GM12878 (cell line): Measurements from ENCODE around the gene MPZL1. TPM values are rescaled to one million over a fixed set of nuclear protein-coding genes. Genes with fewer than 3 reads are reported as not detected.
A peak's percentile ranks its signal among the peaks of the same experiment; 100 is the strongest.

ENCODE experiments used
- BRCA1 ChIP-seq: IDR thresholded peaks from 2 replicates; pipeline ENCODE4 v1.6.1; 2011; ENCODE audit warnings: low read depth, low read length, improper control_type of control experiment
- CEBPB ChIP-seq, 2 experiments: fragments of 150-350 bp in 1 of 2; IDR thresholded peaks; 2 replicates each; pipeline ENCODE4 v1.6.1; 2012 to 2014; ENCODE audit warnings: low read depth in 2 of 2, low read length in 2 of 2, borderline replicate concordance in 1 of 2, inconsistent platforms in 1 of 2
- JUNB ChIP-seq: IDR thresholded peaks from 2 replicates; pipeline ENCODE4 v1.6.1; 2016; ENCODE audit warnings: antibody characterized with exemption, mild to moderate bottlenecking
- MEF2B ChIP-seq: fragments of 450-650 bp; IDR thresholded peaks from 2 replicates; pipeline ENCODE4 v1.6.1; 2018; ENCODE audit warnings: mild to moderate bottlenecking, moderate library complexity; ENCODE audit not compliant: partially characterized antibody, poor library complexity, severe bottlenecking
- NFIC ChIP-seq: IDR thresholded peaks from 2 replicates; pipeline ENCODE4 v1.6.1; 2012; ENCODE audit warnings: low read depth, mild to moderate bottlenecking, inconsistent platforms, low read length, moderate library complexity
- NR2C1 ChIP-seq: fragments of 450-650 bp; IDR thresholded peaks from 2 replicates; pipeline ENCODE4 v1.6.1; 2017; ENCODE audit warnings: antibody characterized with exemption, mild to moderate bottlenecking, moderate library complexity
- POLR2AphosphoS2 ChIP-seq: IDR thresholded peaks from 2 replicates; pipeline ENCODE4 v1.6.1; 2011; ENCODE audit warnings: low read depth, mild to moderate bottlenecking, low read length, improper control_type of control experiment, moderate library complexity
- RBBP5 ChIP-seq: fragments of 200-600 bp; sonication (generic); conservative IDR thresholded peaks from 2 replicates; pipeline ENCODE4 v1.6.1; 2016
- RUNX3 ChIP-seq: IDR thresholded peaks from 2 replicates; pipeline ENCODE4 v1.6.1; 2012; ENCODE audit warnings: low read length, inconsistent platforms
- SIN3A ChIP-seq: IDR thresholded peaks from 2 replicates; pipeline ENCODE4 v1.6.1; 2012; ENCODE audit warnings: low read depth, low read length, improper control_type of control experiment
- SUPT20H ChIP-seq: IDR thresholded peaks from 2 replicates; pipeline ENCODE4 v1.6.1; 2011; ENCODE audit warnings: low read depth, mild to moderate bottlenecking, low read length, moderate library complexity, borderline replicate concordance; ENCODE audit not compliant: control insufficient read depth
- TBL1XR1 ChIP-seq: IDR thresholded peaks from 2 replicates; pipeline ENCODE4 v1.6.1; 2012; ENCODE audit warnings: low read depth, low read length, improper control_type of control experiment
- YY1 ChIP-seq: IDR thresholded peaks from 2 replicates; pipeline ENCODE4 v1.6.1; 2011; ENCODE audit warnings: low read depth, mild to moderate bottlenecking, low read length
- ZZZ3 ChIP-seq: IDR thresholded peaks from 2 replicates; pipeline ENCODE4 v1.6.1; 2011; ENCODE audit warnings: low read depth; ENCODE audit not compliant: control insufficient read depth, insufficient read length
- polyA plus RNA-seq, 11 experiments: library from polyadenylated mRNA; depleted of rRNA in 4 of 11; unstranded in 6 of 11; stranded (reverse) in 5 of 11; fragments of >200 nt; fragmentation: Nextera tagmentation in 4 of 11; fragmentation: Illumina TruSeq in 1 of 11; extraction: Ambion mirVana in 4 of 11; extraction: Trizol in 1 of 11; gene quantifications; 1 replicate in 1 of 11; 2 replicates in 10 of 11; pipeline versions ENCODE4 v1.2.1 to v1.2.3, GENCODE V29; 2011 to 2016; ENCODE audit warnings: inconsistent platforms in 2 of 11, missing spikeins in 2 of 11, low read depth in 1 of 11
- total RNA-seq, 4 experiments: library from RNA; depleted of rRNA in 3 of 4; stranded (reverse); fragments of >200 nt in 3 of 4; fragmentation: Illumina TruSeq in 1 of 4; extraction: Trizol in 1 of 4; gene quantifications; 2 replicates each; pipeline versions ENCODE4 v1.2.1 to v1.2.3, GENCODE V29; 2013 to 2021
- TF ChIP-seq, protein P1 (sequence below): IDR thresholded peaks from 2 replicates; pipeline ENCODE4 v1.6.1; 2012; ENCODE audit warnings: improper control_type of control experiment, low read depth, low read length; ENCODE audit not compliant: insufficient replicate concordance
- TF ChIP-seq, protein P2 (sequence below): fragments of 450-650 bp; IDR thresholded peaks from 2 replicates; pipeline ENCODE4 v1.6.1; 2017; ENCODE audit warnings: mild to moderate bottlenecking, moderate library complexity
- TF ChIP-seq, protein P3 (sequence below): fragments of 450-650 bp; formaldehyde crosslinking; IDR thresholded peaks from 2 replicates; pipeline ENCODE4 v1.4.0; 2020; ENCODE audit warnings: mild to moderate bottlenecking, moderate library complexity

MPZL1 gene
- total and polyA plus RNA-seq, 10 of the 15 experiments (the other 5 are each of a cell fraction or from before 2014, with no cell fraction given) = 9.8 to 60.9 (median 45.9) TPM

DNA sequence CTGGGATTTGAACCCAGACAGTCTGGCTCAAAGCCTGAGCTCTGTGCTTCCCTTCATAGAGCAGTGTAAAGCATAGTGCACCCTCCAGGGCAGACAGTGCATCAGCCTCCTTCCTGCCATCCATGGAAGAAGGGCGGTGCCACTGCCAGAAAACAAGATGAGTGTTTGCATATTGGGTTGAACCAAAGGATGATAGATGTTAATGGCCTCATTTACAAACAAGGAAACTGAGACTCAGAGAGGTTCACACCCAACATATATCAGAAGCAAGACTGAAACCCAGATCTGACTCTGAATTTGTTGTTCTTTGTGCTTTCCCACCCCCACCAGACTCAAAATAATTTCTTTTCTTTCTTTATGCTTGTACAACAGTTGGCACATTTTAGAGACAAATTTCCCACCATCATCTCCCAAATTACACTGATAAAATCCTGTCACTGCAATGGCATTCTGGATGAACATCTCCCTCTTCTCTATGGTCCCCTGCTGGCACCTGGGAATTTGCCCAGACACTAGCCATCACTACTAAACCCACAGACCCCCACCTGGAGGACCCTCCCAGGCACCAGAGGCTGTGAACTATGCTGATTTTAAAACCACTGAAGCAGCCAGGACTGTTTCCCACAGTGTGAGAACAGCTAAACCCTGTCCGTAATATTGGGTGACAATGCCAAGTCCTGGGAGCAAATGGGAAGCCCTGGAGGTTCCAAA, 45.4 kb upstream of the MPZL1 start (continued):
- TF ChIP-seq, protein P1, sequence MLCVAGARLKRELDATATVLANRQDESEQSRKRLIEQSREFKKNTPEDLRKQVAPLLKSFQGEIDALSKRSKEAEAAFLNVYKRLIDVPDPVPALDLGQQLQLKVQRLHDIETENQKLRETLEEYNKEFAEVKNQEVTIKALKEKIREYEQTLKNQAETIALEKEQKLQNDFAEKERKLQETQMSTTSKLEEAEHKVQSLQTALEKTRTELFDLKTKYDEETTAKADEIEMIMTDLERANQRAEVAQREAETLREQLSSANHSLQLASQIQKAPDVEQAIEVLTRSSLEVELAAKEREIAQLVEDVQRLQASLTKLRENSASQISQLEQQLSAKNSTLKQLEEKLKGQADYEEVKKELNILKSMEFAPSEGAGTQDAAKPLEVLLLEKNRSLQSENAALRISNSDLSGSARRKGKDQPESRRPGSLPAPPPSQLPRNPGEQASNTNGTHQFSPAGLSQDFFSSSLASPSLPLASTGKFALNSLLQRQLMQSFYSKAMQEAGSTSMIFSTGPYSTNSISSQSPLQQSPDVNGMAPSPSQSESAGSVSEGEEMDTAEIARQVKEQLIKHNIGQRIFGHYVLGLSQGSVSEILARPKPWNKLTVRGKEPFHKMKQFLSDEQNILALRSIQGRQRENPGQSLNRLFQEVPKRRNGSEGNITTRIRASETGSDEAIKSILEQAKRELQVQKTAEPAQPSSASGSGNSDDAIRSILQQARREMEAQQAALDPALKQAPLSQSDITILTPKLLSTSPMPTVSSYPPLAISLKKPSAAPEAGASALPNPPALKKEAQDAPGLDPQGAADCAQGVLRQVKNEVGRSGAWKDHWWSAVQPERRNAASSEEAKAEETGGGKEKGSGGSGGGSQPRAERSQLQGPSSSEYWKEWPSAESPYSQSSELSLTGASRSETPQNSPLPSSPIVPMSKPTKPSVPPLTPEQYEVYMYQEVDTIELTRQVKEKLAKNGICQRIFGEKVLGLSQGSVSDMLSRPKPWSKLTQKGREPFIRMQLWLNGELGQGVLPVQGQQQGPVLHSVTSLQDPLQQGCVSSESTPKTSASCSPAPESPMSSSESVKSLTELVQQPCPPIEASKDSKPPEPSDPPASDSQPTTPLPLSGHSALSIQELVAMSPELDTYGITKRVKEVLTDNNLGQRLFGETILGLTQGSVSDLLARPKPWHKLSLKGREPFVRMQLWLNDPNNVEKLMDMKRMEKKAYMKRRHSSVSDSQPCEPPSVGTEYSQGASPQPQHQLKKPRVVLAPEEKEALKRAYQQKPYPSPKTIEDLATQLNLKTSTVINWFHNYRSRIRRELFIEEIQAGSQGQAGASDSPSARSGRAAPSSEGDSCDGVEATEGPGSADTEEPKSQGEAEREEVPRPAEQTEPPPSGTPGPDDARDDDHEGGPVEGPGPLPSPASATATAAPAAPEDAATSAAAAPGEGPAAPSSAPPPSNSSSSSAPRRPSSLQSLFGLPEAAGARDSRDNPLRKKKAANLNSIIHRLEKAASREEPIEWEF = no peak
- TF ChIP-seq CEBPB (IDR thresholded peaks at IDR 0.05; ENCODE audit: borderline replicate concordance in 1 of 2, low read depth in 2 of 2, low read length in 2 of 2) = no peak
- no peak for TF ChIP-seq MEF2B
- no peak for TF ChIP-seq POLR2AphosphoS2
- TF ChIP-seq, protein P2, sequence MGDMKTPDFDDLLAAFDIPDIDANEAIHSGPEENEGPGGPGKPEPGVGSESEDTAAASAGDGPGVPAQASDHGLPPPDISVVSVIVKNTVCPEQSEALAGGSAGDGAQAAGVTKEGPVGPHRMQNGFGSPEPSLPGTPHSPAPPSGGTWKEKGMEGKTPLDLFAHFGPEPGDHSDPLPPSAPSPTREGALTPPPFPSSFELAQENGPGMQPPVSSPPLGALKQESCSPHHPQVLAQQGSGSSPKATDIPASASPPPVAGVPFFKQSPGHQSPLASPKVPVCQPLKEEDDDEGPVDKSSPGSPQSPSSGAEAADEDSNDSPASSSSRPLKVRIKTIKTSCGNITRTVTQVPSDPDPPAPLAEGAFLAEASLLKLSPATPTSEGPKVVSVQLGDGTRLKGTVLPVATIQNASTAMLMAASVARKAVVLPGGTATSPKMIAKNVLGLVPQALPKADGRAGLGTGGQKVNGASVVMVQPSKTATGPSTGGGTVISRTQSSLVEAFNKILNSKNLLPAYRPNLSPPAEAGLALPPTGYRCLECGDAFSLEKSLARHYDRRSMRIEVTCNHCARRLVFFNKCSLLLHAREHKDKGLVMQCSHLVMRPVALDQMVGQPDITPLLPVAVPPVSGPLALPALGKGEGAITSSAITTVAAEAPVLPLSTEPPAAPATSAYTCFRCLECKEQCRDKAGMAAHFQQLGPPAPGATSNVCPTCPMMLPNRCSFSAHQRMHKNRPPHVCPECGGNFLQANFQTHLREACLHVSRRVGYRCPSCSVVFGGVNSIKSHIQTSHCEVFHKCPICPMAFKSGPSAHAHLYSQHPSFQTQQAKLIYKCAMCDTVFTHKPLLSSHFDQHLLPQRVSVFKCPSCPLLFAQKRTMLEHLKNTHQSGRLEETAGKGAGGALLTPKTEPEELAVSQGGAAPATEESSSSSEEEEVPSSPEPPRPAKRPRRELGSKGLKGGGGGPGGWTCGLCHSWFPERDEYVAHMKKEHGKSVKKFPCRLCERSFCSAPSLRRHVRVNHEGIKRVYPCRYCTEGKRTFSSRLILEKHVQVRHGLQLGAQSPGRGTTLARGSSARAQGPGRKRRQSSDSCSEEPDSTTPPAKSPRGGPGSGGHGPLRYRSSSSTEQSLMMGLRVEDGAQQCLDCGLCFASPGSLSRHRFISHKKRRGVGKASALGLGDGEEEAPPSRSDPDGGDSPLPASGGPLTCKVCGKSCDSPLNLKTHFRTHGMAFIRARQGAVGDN = 0 out of 2 replicates have a peak, but pooled peaks have one; percentile 36
- 0 out of 2 replicates have a peak, but pooled peaks have one; percentile 63 for TF ChIP-seq RUNX3
- TF ChIP-seq YY1 = 0 out of 2 replicates have a peak, but pooled peaks have one; percentile 35
- TF ChIP-seq TBL1XR1 = no peak
- no peak for TF ChIP-seq BRCA1
- no peak for TF ChIP-seq SIN3A
- TF ChIP-seq NR2C1 = no peak
- no peak for TF ChIP-seq SUPT20H
- peak; percentile 50; the same call in 1 of the 2 replicates for TF ChIP-seq JUNB
- TF ChIP-seq RBBP5 = no peak
- no peak for TF ChIP-seq ZZZ3
- TF ChIP-seq, protein P3, sequence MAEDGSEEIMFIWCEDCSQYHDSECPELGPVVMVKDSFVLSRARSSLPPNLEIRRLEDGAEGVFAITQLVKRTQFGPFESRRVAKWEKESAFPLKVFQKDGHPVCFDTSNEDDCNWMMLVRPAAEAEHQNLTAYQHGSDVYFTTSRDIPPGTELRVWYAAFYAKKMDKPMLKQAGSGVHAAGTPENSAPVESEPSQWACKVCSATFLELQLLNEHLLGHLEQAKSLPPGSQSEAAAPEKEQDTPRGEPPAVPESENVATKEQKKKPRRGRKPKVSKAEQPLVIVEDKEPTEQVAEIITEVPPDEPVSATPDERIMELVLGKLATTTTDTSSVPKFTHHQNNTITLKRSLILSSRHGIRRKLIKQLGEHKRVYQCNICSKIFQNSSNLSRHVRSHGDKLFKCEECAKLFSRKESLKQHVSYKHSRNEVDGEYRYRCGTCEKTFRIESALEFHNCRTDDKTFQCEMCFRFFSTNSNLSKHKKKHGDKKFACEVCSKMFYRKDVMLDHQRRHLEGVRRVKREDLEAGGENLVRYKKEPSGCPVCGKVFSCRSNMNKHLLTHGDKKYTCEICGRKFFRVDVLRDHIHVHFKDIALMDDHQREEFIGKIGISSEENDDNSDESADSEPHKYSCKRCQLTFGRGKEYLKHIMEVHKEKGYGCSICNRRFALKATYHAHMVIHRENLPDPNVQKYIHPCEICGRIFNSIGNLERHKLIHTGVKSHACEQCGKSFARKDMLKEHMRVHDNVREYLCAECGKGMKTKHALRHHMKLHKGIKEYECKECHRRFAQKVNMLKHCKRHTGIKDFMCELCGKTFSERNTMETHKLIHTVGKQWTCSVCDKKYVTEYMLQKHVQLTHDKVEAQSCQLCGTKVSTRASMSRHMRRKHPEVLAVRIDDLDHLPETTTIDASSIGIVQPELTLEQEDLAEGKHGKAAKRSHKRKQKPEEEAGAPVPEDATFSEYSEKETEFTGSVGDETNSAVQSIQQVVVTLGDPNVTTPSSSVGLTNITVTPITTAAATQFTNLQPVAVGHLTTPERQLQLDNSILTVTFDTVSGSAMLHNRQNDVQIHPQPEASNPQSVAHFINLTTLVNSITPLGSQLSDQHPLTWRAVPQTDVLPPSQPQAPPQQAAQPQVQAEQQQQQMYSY (CRISPR knock-in tag) = no peak
- peak; percentile 69; the same call in 1 of the 2 replicates for TF ChIP-seq NFIC
